HepG2 (cell line): ENCODE measurements around the gene DMPK. TPM values are rescaled to one million over a fixed set of nuclear protein-coding genes. Genes with fewer than 3 reads are reported as not detected.

ENCODE experiments used
- ATAC-seq: fragments of 200-7000 bp; cut with Tn5 transposase; 3 replicates; pipeline ENCODE4 v1.9.1; 2020; ENCODE audit warnings: mild to moderate bottlenecking, moderate library complexity
- BruUV-seq: library from RNA; stranded (reverse); fragments of 400-500 nt; replicated peaks from 2 replicates; lab custom pipeline; 2021; lab: Mats Ljungman, UMichigan
- CTCF ChIA-PET: fragments of 300-600 bp; formaldehyde crosslinking; extraction: SDS; loops from one replicate; lab custom pipeline; 2021; ENCODE audit warnings: low total read pairs, inconsistent platforms, low intra/inter-chr PET ratio; lab: Yijun Ruan, JAX
- POLR2A ChIA-PET: fragments of 350-600 bp; sonication (Branson Sonifier 250); formaldehyde crosslinking; loops from one replicate; lab custom pipeline; 2020; ENCODE audit warnings: antibody characterized with exemption, inconsistent platforms; lab: Yijun Ruan, JAX
- DNase-seq: peaks from one replicate; pipeline ENCODE4 v3.0.0-alpha.2; 2015; ENCODE audit warnings: low spot score
- FAIRE-seq: peaks from 3 replicates; lab custom pipeline; 2011; peaks lifted over from hg19 to GRCh38; lab: Jason Lieb, UNC
- H2AFZ ChIP-seq: one replicate; pipeline ENCODE4 v1.6.1; 2011; ENCODE audit warnings: low read length, inconsistent platforms
- H3K27ac ChIP-seq: fragments of 300-600 bp; 3 replicates; pipeline ENCODE4 v1.8.0; 2011; ENCODE audit warnings: mixed run types, mild to moderate bottlenecking, mixed read lengths, low read length, inconsistent platforms; ENCODE audit not compliant: insufficient read depth; ENCODE audit errors: extremely low read length
- H3K27me3 ChIP-seq, 2 experiments: fragments of 200-600 bp in 1 of 2; 2 replicates in 1 of 2; 3 replicates in 1 of 2; pipeline versions ENCODE4 v1.6.0 to v1.8.0; 2011; ENCODE audit warnings: low read length in 2 of 2, mild to moderate bottlenecking in 2 of 2, moderate library complexity in 2 of 2, inconsistent platforms in 1 of 2; ENCODE audit not compliant: insufficient read depth in 2 of 2, control insufficient read depth in 1 of 2
- H3K36me3 ChIP-seq, 2 experiments: fragments of 200-600 bp in 1 of 2; replicated peaks in 1 of 2; 2 replicates in 1 of 2; 3 replicates in 1 of 2; pipeline versions ENCODE4 v1.5.1 to v1.8.0; 2011; ENCODE audit warnings: low read length in 2 of 2, inconsistent platforms in 1 of 2; ENCODE audit not compliant: insufficient read depth in 2 of 2, control insufficient read depth in 1 of 2
- H3K4me1 ChIP-seq: 2 replicates; pipeline ENCODE4 v1.5.1; 2012; ENCODE audit warnings: low read length, inconsistent platforms; ENCODE audit not compliant: insufficient read depth
- H3K4me2 ChIP-seq: 2 replicates; pipeline ENCODE4 v1.6.0; 2011; ENCODE audit warnings: low read depth, low read length, inconsistent platforms
- H3K4me3 ChIP-seq, 3 experiments: fragments of 200-600 bp in 1 of 3; sonication (generic), shearing (Covaris generic) in 1 of 3; replicated peaks in 1 of 3; 2 replicates each; pipeline ENCODE4 v1.5.1; 2011 to 2016; ENCODE audit warnings: low read length in 3 of 3, inconsistent platforms in 2 of 3, low read depth in 2 of 3, mild to moderate bottlenecking in 2 of 3, control low read depth in 1 of 3, mixed read lengths in 1 of 3; ENCODE audit not compliant: insufficient read depth in 1 of 3
- H3K79me2 ChIP-seq: one replicate; pipeline ENCODE4 v1.6.1; 2011; ENCODE audit warnings: low read length, inconsistent platforms; ENCODE audit not compliant: insufficient read depth
- H3K9ac ChIP-seq: 2 replicates; pipeline ENCODE4 v1.6.0; 2011; ENCODE audit warnings: mild to moderate bottlenecking, low read depth, low read length, inconsistent platforms; ENCODE audit not compliant: insufficient read depth
- H3K9me3 ChIP-seq: 2 replicates; pipeline ENCODE4 v1.5.1; 2012; ENCODE audit warnings: mild to moderate bottlenecking, low read length
- H4K20me1 ChIP-seq: 2 replicates; pipeline ENCODE4 v1.6.0; 2011; ENCODE audit warnings: inconsistent platforms, mild to moderate bottlenecking, low read length, moderate library complexity; ENCODE audit not compliant: insufficient read depth
- FOXA1 ChIP-seq, 2 experiments: fragments of 450-650 bp in 1 of 2; sonication (generic) in 1 of 2; formaldehyde crosslinking in 1 of 2; IDR thresholded peaks; 2 replicates each; pipeline versions ENCODE4 v1.4.0 to v1.6.1; 2016 to 2020; ENCODE audit warnings: missing genetic modification reagents in 1 of 2
- GTF2F1 ChIP-seq: fragments of 150-350 bp; IDR thresholded peaks from 2 replicates; pipeline ENCODE4 v1.6.1; 2014; ENCODE audit warnings: low read length
- JDP2 ChIP-seq: sonication (generic); formaldehyde crosslinking; IDR thresholded peaks from 2 replicates; pipeline ENCODE4 v1.8.1; 2022; ENCODE audit warnings: missing genetic modification reagents, borderline replicate concordance
- MIER3 ChIP-seq: IDR thresholded peaks from 2 replicates; pipeline ENCODE4 v1.6.1; 2016; ENCODE audit warnings: missing compliant biosample characterization, borderline replicate concordance
- NR2F1 ChIP-seq, 2 experiments: fragments of 450-650 bp in 1 of 2; formaldehyde crosslinking in 1 of 2; IDR thresholded peaks; 2 replicates each; pipeline versions ENCODE4 v1.5.0 to v1.6.1; 2016 to 2020; ENCODE audit warnings: mild to moderate bottlenecking in 1 of 2, missing compliant biosample characterization in 1 of 2, missing genetic modification reagents in 1 of 2, moderate library complexity in 1 of 2
- SOX13 ChIP-seq, 3 experiments: fragments of 450-650 bp in 1 of 3; sonication (generic) in 1 of 3; formaldehyde crosslinking in 1 of 3; IDR thresholded peaks in 2 of 3; conservative IDR thresholded peaks in 1 of 3; 2 replicates each; pipeline versions ENCODE4 v1.5.0 to v1.6.1; 2016 to 2020; ENCODE audit warnings: antibody characterized with exemption in 1 of 3, mild to moderate bottlenecking in 1 of 3, missing compliant biosample characterization in 1 of 3, missing genetic modification reagents in 1 of 3, moderate library complexity in 1 of 3
- ZNF17 ChIP-seq: sonication (generic); formaldehyde crosslinking; IDR thresholded peaks from 2 replicates; pipeline ENCODE4 v1.5.0; 2020; ENCODE audit warnings: mild to moderate bottlenecking, missing genetic modification reagents
- ZNF672 ChIP-seq: sonication (generic); formaldehyde crosslinking; IDR thresholded peaks from 2 replicates; pipeline ENCODE4 v1.8.1; 2022; ENCODE audit warnings: missing genetic modification reagents
- ZNF766 ChIP-seq: sonication (generic); formaldehyde crosslinking; IDR thresholded peaks from 2 replicates; pipeline ENCODE4 v1.5.0; 2020; ENCODE audit warnings: missing genetic modification reagents, borderline replicate concordance
- ZNF841 ChIP-seq: sonication (generic); formaldehyde crosslinking; IDR thresholded peaks from 2 replicates; pipeline ENCODE4 v1.8.1; 2023; ENCODE audit warnings: missing genetic modification reagents, borderline replicate concordance
- ZSCAN12 ChIP-seq: sonication (generic); formaldehyde crosslinking; IDR thresholded peaks from 2 replicates; pipeline ENCODE4 v1.9.0; 2021; ENCODE audit warnings: mild to moderate bottlenecking, missing genetic modification reagents
- WGBS: methylation state at CpG from one replicate; pipeline ENCODE4 v1.1.6; 2017; ENCODE audit warnings: low lambda C conversion rate; 5-methylcytosine and 5-hydroxymethylcytosine counted together
- in situ Hi-C: cut with HindIII; loops from 2 replicates; pipeline ENCODE4 v1.10.0; 2017; ENCODE audit warnings: low pct_unique_long_range_greater_than_20kb; ENCODE audit not compliant: extremely low pct_ligation_motif_present
- intact Hi-C: fragments of 100-400 bp; cut with micrococcal nuclease; formaldehyde crosslinking; loops from one replicate; pipeline ENCODE4 v1.10.0; 2022; ENCODE audit not compliant: unreplicated experiment
- polyA plus RNA-seq, 8 experiments: library from polyadenylated mRNA; depleted of rRNA in 3 of 8; stranded (reverse) in 7 of 8; unstranded in 1 of 8; fragments of >200 nt; fragmentation: Illumina TruSeq in 4 of 8; extraction: Trizol in 4 of 8; gene quantifications; 2 replicates each; pipeline versions ENCODE4 v1.2.1 to v1.2.3, GENCODE V29; 2011 to 2016; ENCODE audit warnings: low read depth in 4 of 8, missing spikeins in 1 of 8, mixed read lengths in 1 of 8; ENCODE audit not compliant: insufficient read depth in 1 of 8
- total RNA-seq, 5 experiments: library from RNA; depleted of rRNA; stranded (reverse); fragments of >200 nt; fragmentation: Illumina TruSeq; extraction: Trizol; gene quantifications; 2 replicates each; pipeline ENCODE4 v1.2.3, GENCODE V29; 2016; ENCODE audit warnings: low read depth in 1 of 5

The DMPK gene
- total and polyA plus RNA-seq, 2 of the 13 experiments (the other 11 are each of a cell fraction or from before 2014, with no cell fraction given): 5.3 to 8.8 TPM

DNA sequence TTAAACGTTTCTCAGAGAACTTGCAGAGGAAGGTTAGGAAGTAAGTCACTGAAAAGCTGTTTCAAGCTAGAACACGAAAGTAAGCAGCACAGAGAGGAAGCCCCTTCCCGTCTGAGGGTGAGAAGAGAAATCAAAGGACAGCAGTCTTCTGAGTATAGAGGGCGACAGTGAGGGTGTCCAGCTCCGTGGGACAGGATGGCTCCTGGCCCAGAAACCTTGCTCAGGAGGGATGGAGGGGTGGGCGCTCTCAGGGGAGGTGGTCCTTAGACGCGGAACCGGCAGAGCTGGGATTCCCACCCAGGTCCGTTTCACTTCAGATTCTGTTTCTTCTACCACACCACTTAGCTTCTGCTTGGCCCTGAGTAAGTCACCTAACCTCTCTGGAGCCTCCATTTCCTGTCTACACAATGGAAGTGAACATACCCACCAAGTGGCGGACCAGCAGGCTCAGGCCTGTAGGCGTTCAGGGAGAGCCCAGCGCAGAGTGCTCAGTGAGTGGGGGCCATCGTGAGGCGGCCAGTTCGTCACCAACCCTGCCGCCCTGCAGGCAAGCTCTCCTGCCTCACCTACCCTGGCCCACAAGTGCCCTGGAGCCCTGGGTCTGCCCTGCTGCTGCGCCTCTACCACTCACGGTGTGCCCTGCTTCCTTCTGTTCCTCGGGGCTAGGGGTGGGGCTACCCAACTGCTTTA is 38.3 kb upstream of the DMPK start (continued):
- TF ChIP-seq ZNF672: no peak
- no peak for TF ChIP-seq ZNF17
- TF ChIP-seq GTF2F1: no peak

DNA sequence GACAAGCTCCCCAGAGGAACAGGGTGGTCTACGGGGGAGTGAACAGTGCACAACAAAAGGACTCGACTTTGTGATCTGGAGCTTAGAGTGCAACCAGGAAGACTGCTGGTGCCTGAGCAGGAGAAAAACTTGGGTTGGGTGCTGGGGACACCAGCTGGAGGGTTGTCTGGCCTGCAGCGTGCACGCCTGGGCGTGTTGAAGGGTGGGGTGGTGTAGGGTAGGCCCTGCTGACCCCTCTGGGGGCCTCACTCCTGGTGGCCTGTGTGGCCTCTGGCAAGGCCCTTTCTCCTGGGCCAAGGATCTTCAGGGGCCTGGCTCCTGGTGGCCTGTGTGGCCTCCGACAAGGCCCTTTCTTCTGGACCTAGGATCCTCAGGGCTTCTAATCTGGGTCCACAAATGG is 37.5 kb upstream of the DMPK start:
- intact Hi-C loops: loop anchor here (5.0 kb wide), 2 partner anchors 193 to 258 kb away; no protein-coding TSS in a partner anchor

More for the DNA sequence above, 37.5 kb upstream of the DMPK start:
- Histone ChIP-seq H3K4me2 (no peak overlapping the region), H3K4me1 (no peaks in the 10 kb centered on the region), H3K27ac (no peak overlapping the region), H3K79me2 (no peaks in the 10 kb centered on the region), H4K20me1 (no peaks in the 10 kb centered on the region), H3K36me3 (peaks cover 14 to 34% of the 10 kb centered on the region in 2 experiments), H3K9ac (no peak overlapping the region), H3K27me3 (no peaks in the 10 kb centered on the region), H3K9me3 (no peaks in the 10 kb centered on the region), H3K4me3 (no peak overlapping the region), H2AFZ (no peak overlapping the region)
- DNase-seq (no peak), ATAC-seq (no peak), FAIRE-seq (no peak)
- 90% methylated on average over 5 of the region's 6 CpGs for WGBS
- no TSS peak for BruUV-seq
- ChIA-PET POLR2A (interaction anchor here (1.0 kb wide), 1 partner anchor 63 kb away, joined by 3 read pairs; no protein-coding TSS in a partner anchor), CTCF (interaction anchor here (1.8 kb wide), 1 partner anchor 64 kb away, joined by 4 read pairs; no protein-coding TSS in a partner anchor)
- in situ Hi-C loops: loop anchor here (10.0 kb wide), 1 partner anchor 195 kb away; no protein-coding TSS in a partner anchor
- TF ChIP-seq JDP2 (CRISPR knock-in tag) (no peak), MIER3 (no peak), ZSCAN12 (CRISPR knock-in tag) (no peak), SOX13 (IDR thresholded peaks at IDR 0.05) (no peak), SOX13 (CRISPR knock-in tag; conservative IDR thresholded peaks at IDR 0.05 in 1 of 2, IDR thresholded peaks at IDR 0.05 in 1 of 2) (no peak), ZNF766 (CRISPR knock-in tag) (no peak), ZNF841 (CRISPR knock-in tag) (no peak), FOXA1 (IDR thresholded peaks at IDR 0.05) (no peak), FOXA1 (CRISPR knock-in tag; IDR thresholded peaks at IDR 0.05) (no peak), NR2F1 (CRISPR knock-in tag; IDR thresholded peaks at IDR 0.05) (no peak)
